Naive thymus-derived CD8-positive, alpha-beta T cell (primary cell): ENCODE measurements around the gene FKBP1A. TPM values are rescaled to one million over a fixed set of nuclear protein-coding genes. Genes with fewer than 3 reads are reported as not detected.

Source experiments
- ATAC-seq, 2 donors: fragments of 150-1000 bp; cut with Tn5 transposase in 1 of 2; sonication (Bioruptor Pico), chemical (Tn5 transposase) in 1 of 2; 1 replicate in 1 of 2; 2 replicates in 1 of 2; pipeline ENCODE4 v1.10.0; 2021; ENCODE audit warnings: mild to moderate bottlenecking in 2 of 2, moderate library complexity in 2 of 2
- POLR2A ChIA-PET: fragments of 350-600 bp; sonication (Branson Sonifier 250); formaldehyde crosslinking; loops from one replicate; lab custom pipeline; 2021; ENCODE audit warnings: antibody characterized with exemption; lab: Charles Lee
- DNase-seq, 10 donors: peaks; one replicate each; pipeline versions ENCODE4 v3.0.0 to v3.0.0-alpha.2; 2020 to 2022
- H3K27ac Mint-ChIP-seq, 10 donors: one replicate each; pipeline ENCODE4 v1.8.0; 2020 to 2022; ENCODE audit warnings: mild to moderate bottlenecking in 10 of 10, mixed read lengths in 10 of 10, moderate library complexity in 4 of 10, inconsistent platforms in 1 of 10
- H3K27me3 Mint-ChIP-seq, 5 donors: one replicate each; pipeline ENCODE4 v1.8.0; 2021 to 2022; ENCODE audit warnings: mixed read lengths in 5 of 5
- H3K36me3 Mint-ChIP-seq, 3 donors: one replicate each; pipeline ENCODE4 v1.8.0; 2020 to 2022; ENCODE audit warnings: mixed read lengths in 3 of 3, mild to moderate bottlenecking in 2 of 3, inconsistent platforms in 1 of 3
- H3K4me1 Mint-ChIP-seq, 4 donors: one replicate each; pipeline ENCODE4 v1.8.0; 2021 to 2022; ENCODE audit warnings: mixed read lengths in 4 of 4
- H3K4me3 Mint-ChIP-seq, 10 donors: one replicate each; pipeline ENCODE4 v1.8.0; 2020 to 2022; ENCODE audit warnings: mild to moderate bottlenecking in 10 of 10, mixed read lengths in 10 of 10, moderate library complexity in 6 of 10, inconsistent platforms in 1 of 10
- H3K9me3 Mint-ChIP-seq, 9 donors: one replicate each; pipeline ENCODE4 v1.8.0; 2020 to 2022; ENCODE audit warnings: mixed read lengths in 9 of 9, mild to moderate bottlenecking in 3 of 9, inconsistent platforms in 1 of 9, moderate library complexity in 1 of 9
- polyA plus RNA-seq, 3 donors: library from polyadenylated mRNA; unstranded; fragments of 300-500 nt; fragmentation: Illumina TruSeq; gene quantifications; one replicate each; pipeline ENCODE4 v1.2.3, GENCODE V29; 2021
- total RNA-seq, 8 experiments: library from RNA in 2 of 8; stranded (reverse) in 2 of 8; gene quantifications; one replicate each; pipeline ENCODE4 v1.2.3 and lab custom pipeline; 2021 to 2026

Gene FKBP1A
- total and polyA plus RNA-seq, 5 experiments from 2014 or later = 47.2 to 79.4 (median 50.4) TPM

DNA sequence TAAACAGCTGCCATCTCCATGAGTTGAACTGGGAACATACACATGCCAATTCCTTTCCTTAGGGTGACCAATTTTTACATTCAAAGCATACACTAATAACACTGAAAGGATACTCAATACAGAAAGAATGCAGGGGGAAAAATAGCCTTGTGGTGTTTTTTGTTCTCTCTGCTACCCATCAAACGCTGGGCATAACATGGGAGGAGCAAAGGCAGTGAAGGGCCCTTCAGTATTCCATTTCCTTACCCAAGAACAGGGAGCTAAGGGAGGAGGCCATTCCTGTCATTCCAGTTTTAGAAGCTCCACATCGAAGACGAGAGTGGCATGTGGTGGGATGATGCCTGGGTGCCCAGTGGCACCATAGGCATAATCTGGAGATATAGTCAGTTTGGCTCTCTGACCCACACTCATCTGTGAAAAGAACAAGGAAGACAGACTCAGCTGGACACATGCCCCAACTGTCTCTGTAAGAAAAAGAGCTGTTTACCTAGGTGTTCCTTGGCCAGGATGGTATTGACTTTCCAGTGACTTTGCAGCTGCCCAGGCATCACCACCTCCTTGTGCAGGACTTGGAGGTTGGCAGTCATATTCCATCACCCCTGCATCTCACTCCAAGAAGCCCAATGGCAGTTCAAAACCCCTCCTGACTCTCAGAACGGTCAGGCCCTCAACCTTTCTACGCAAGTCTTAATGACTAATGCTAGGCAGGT lies 20.9 kb downstream of the FKBP1A start:
- POLR2A ChIA-PET = interaction anchor here (1.4 kb wide), 1 partner anchor 17 kb away, joined by 6 read pairs; no protein-coding TSS in a partner anchor
- ATAC-seq (no peak), DNase-seq (no peak)
- no peaks in the 10 kb centered on the region for H3K9me3 Mint-ChIP-seq
- peaks cover 0 to 86% (median 21%) of the 10 kb centered on the region in 3 donors for H3K36me3 Mint-ChIP-seq
- H3K4me1 Mint-ChIP-seq = peaks cover 29 to 56% (median 50%) of the 10 kb centered on the region in 4 donors
- no peak overlapping the region for H3K4me3 Mint-ChIP-seq
- peak overlapping the region; percentile 15 to 80 (median 56) for H3K27ac Mint-ChIP-seq
- no peaks in the 10 kb centered on the region for H3K27me3 Mint-ChIP-seq

DNA sequence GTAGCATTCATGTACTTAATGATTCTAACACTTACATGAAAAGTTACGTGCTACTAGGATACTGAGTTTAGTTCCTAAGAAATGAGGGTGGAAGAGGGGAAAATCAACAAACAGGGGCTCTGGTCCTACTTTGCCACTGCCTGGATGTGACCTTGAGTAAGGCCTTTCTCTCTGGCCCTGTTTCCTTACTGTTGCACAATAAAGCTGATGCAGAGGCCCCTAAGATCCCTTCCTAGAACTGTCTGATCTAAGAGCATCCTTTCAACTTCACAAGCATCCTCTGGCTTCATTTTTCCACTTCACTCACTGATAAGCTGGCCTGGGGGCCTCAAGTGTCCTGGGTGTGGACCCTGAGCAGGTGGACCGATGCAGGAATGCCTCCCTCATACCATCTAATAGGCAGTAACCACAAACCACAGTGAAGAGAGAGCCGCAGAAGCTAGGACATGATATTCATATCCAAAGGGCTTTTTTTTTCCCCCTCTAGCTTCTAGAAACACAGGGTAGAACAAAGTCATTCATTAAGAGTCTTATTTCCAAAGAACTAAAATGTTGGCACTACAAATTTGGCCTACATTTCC lies 21.6 kb downstream of the FKBP1A start:
- no peak overlapping the region for H3K4me3 Mint-ChIP-seq
- DNase-seq (no peak), ATAC-seq (no peak)
- peaks cover 24 to 49% (median 44%) of the 10 kb centered on the region in 4 donors for H3K4me1 Mint-ChIP-seq
- no peaks in the 10 kb centered on the region for H3K9me3 Mint-ChIP-seq
- peaks cover 0 to 87% (median 21%) of the 10 kb centered on the region in 3 donors for H3K36me3 Mint-ChIP-seq
- H3K27ac Mint-ChIP-seq = peak overlapping the region; percentile 29 to 80 (median 62)
- H3K27me3 Mint-ChIP-seq = no peaks in the 10 kb centered on the region
- POLR2A ChIA-PET = interaction anchor here (1.4 kb wide), 1 partner anchor 18 kb away, joined by 6 read pairs; no protein-coding TSS in a partner anchor

DNA sequence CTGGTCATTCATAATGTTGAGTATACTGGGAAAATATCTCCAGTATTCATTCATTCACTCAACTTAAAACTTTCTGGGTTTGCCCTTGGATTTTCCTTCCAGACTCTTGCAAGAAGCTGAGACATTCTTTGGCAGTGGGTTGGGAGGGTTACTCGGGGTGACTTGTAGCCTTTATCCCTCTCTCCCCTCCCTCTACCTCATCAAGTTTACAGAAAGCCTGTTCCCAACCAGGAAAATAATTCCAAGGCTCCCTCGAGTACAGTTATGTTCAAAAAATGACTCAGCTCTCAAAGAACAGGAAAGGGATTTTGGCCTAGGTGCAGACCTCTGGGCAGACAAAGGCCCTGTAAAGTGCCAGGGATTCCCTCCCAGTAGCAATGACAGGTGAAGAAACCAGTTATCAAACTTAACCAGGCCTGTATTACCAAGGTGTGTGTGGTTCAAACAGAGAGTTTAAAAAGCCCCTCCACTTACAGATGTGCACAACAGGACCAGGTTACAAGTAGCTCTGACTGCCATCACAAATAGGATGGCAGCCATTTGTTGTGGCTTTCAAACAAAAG lies 22.2 kb downstream of the FKBP1A start:
- Mint-ChIP-seq H3K27me3 (no peaks in the 10 kb centered on the region), H3K4me1 (peaks cover 17 to 44% (median 37%) of the 10 kb centered on the region in 4 donors), H3K36me3 (peaks cover 0 to 80% (median 21%) of the 10 kb centered on the region in 3 donors), H3K9me3 (no peaks in the 10 kb centered on the region), H3K27ac (peak overlapping the region in 5 of 10 donors; percentile 19 to 82 (median 63)), H3K4me3 (no peak overlapping the region)
- DNase-seq (no peak), ATAC-seq (no peak)
- POLR2A ChIA-PET = interaction anchor here (0.6 to 1.4 kb wide), 2 partner anchors 18 to 56 kb away, joined by 5 to 6 read pairs; no protein-coding TSS in a partner anchor

DNA sequence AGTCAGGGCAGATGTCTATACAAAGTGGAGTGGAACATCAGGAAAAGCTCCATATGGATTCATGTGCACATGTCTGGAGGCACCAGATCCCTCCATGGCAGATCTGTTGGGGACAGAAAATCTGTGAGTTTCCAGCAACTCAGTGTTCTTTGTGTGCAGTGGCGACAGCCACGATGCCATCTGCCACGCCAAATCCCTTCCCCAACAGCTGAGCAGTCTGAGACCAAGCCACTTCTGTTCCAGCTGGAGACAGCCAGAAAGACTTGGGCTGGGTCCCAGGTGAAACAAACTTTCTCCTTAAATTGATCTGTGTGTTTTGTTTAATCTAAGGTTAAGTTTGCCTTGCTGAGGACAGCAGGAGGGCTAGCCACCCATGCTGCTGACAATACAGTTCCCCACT lies 22.9 kb downstream of the FKBP1A start:
- Mint-ChIP-seq H3K4me3 (no peak overlapping the region), H3K27ac (peak overlapping the region in 5 of 10 donors; percentile 39 to 87 (median 57)), H3K36me3 (peaks cover 4 to 78% (median 27%) of the 10 kb centered on the region in 3 donors), H3K9me3 (peaks cover 0 to 4% (median 0%) of the 10 kb centered on the region in 9 donors), H3K4me1 (peaks cover 16 to 46% (median 36%) of the 10 kb centered on the region in 4 donors), H3K27me3 (no peaks in the 10 kb centered on the region)
- DNase-seq (no peak), ATAC-seq (no peak)
- POLR2A ChIA-PET = interaction anchor here (0.6 kb wide), 1 partner anchor 55 kb away, joined by 5 read pairs; no protein-coding TSS in a partner anchor

DNA sequence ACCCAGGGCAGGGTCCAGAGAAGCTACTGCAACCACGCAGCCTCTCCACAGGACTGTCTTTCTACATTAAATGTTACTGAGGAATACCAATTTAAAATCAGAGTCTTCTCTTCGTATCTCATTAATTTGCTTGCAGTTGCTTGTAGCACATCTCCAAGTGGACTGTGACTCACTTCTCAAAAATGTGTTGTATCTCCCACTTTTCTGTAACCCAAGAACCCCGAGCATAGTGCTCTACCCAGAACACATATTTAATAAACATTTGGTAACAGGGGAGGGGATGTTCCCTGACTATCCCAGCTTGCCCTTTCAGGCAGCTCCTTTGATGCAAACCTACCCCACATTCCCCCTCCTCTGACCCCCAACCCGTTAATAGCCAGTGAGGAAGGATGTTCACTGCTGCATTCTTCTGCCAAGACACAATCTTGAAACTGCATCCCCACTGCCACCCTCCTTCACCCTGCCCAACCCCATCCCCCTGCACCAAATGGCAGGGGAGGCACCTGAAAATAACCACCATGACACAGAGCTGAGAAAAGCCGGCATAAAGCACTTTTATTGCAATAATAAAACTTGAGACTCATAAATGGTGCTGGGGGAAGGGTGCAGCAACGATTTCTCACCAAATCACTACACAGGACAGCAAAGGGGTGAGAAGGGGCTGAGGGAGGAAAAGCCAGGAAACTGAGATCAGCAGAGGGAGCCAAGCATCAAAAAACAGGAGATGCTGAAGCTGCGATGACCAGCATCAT lies 24.2 kb downstream of the FKBP1A start:
- Mint-ChIP-seq H3K4me1 (peaks cover 16 to 55% (median 39%) of the 10 kb centered on the region in 4 donors), H3K27me3 (no peaks in the 10 kb centered on the region), H3K36me3 (peaks cover 4 to 66% (median 28%) of the 10 kb centered on the region in 3 donors), H3K4me3 (no peak overlapping the region), H3K27ac (peak overlapping the region; percentile 15 to 85 (median 62)), H3K9me3 (peaks cover 0 to 4% (median 0%) of the 10 kb centered on the region in 9 donors)
- no peak for ATAC-seq
- DNase-seq = no peak
- POLR2A ChIA-PET = no interaction called here

DNA sequence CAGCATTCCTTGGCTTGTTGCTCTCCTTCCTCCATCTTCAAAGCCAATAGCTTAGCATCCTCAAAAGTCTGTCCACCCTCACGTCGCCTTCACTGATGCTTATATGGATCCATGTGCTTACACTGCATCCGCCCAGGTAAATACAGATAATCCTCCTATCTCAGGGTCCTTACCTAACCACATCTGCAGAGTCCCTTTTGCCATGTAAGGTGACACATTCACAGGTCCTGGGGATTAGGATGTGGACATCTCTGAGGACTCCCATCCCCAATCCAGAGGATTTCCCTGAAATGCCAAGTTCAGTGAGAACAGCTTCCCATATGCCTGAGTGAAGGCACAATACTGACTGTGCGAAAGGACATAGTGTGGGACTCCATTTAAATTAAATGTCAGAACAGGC lies 25.4 kb downstream of the FKBP1A start:
- H3K9me3 Mint-ChIP-seq = peaks cover 0 to 4% (median 0%) of the 10 kb centered on the region in 9 donors
- peak overlapping the region in 4 of 10 donors; percentile 6 to 35 (median 28) for H3K27ac Mint-ChIP-seq
- DNase-seq = no peak
- no peak overlapping the region for H3K4me3 Mint-ChIP-seq
- H3K4me1 Mint-ChIP-seq = peaks cover 24 to 56% (median 42%) of the 10 kb centered on the region in 4 donors
- ATAC-seq = no peak
- POLR2A ChIA-PET = no interaction called here
- H3K36me3 Mint-ChIP-seq = peaks cover 4 to 60% (median 22%) of the 10 kb centered on the region in 3 donors
- no peaks in the 10 kb centered on the region for H3K27me3 Mint-ChIP-seq

DNA sequence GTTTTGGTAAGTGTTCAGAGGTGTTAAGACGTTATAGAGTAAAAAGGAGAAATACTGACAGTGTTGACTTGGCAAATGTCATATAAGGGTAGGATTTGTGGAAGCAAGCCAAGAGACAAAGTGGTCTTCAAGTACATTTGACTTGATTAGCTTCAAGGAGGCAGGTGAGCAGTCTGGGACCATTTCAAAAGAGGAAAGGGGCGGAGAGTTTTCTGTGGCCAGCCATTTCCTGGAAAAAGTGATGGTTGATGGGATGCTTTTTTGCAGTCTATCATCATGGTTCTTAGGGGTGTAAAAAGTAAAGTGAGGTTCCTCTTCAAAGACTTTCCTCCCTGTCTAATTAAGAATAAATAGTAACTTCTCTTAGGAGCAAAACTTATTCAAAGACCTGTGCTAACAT lies 28.7 kb downstream of the FKBP1A start:
- Mint-ChIP-seq H3K9me3 (peaks cover 0 to 4% (median 0%) of the 10 kb centered on the region in 9 donors), H3K27me3 (no peaks in the 10 kb centered on the region), H3K27ac (peak overlapping the region; percentile 33 to 91 (median 78)), H3K4me1 (peaks cover 32 to 68% (median 43%) of the 10 kb centered on the region in 4 donors), H3K4me3 (peak overlapping the region; percentile 20 to 81 (median 64)), H3K36me3 (peaks cover 4 to 62% (median 41%) of the 10 kb centered on the region in 3 donors)
- ATAC-seq (peak; percentile 58 to 65), DNase-seq (peak in 4 of 10 donors; percentile 11 to 17 (median 14))
- POLR2A ChIA-PET = no interaction called here

DNA sequence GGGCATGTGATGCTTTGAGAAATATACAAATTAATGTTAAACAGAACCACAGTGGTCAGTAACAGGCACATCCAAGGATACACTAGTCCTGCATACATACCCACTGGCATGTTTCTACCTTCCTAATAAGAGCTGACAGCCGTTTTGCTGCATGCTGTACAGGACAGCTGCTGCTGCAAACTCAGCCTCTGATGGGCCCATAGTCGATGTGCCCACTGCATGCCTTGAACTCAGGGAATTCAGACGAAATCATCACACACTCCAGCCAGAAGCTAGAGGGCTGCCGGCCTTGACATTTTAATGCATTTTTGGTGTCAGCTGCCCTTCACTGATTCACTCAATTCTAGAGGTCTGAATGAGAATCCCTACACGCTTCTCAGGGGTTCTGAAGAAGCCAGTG lies 29.3 kb downstream of the FKBP1A start:
- H3K27ac Mint-ChIP-seq = peak overlapping the region; percentile 33 to 91 (median 78)
- H3K4me3 Mint-ChIP-seq = peak overlapping the region in 8 of 10 donors; percentile 34 to 81 (median 70)
- H3K36me3 Mint-ChIP-seq = peaks cover 4 to 59% (median 41%) of the 10 kb centered on the region in 3 donors
- ATAC-seq = peak in 1 of 2 donors; percentile 19
- no peak for DNase-seq
- H3K9me3 Mint-ChIP-seq = peaks cover 0 to 4% (median 0%) of the 10 kb centered on the region in 9 donors
- peaks cover 34 to 68% (median 49%) of the 10 kb centered on the region in 4 donors for H3K4me1 Mint-ChIP-seq
- POLR2A ChIA-PET = no interaction called here
- H3K27me3 Mint-ChIP-seq = no peaks in the 10 kb centered on the region

DNA sequence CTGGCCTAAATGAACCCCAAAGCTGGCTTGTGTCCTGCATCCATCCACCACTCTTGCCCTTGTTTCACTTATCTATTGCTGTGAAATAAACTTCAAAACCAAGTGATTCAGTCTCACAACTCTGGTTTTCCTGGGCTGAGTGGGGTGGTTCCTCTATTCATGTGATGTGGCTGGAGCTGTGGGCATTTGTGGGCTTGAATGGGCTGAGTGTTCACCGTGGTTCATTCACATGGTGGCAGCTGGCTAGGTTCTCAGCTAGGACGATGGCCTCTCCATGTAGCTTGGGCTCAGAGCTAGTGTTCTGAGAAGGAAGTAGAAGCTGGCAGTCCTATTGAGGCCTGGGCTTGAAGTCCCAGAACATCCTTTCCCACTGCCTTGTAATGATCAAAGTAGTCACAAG lies 30.4 kb downstream of the FKBP1A start:
- H3K9me3 Mint-ChIP-seq = peaks cover 0 to 4% (median 0%) of the 10 kb centered on the region in 9 donors
- POLR2A ChIA-PET = interaction anchor here (0.9 kb wide), 1 partner anchor 29 kb away, joined by 3 read pairs; no protein-coding TSS in a partner anchor
- peak overlapping the region in 9 of 10 donors; percentile 55 to 91 (median 80) for H3K27ac Mint-ChIP-seq
- no peaks in the 10 kb centered on the region for H3K27me3 Mint-ChIP-seq
- ATAC-seq (no peak), DNase-seq (no peak)
- peaks cover 38 to 76% (median 59%) of the 10 kb centered on the region in 4 donors for H3K4me1 Mint-ChIP-seq
- H3K4me3 Mint-ChIP-seq = peak overlapping the region in 1 of 10 donors; percentile 23
- H3K36me3 Mint-ChIP-seq = peaks cover 4 to 57% (median 37%) of the 10 kb centered on the region in 3 donors

DNA sequence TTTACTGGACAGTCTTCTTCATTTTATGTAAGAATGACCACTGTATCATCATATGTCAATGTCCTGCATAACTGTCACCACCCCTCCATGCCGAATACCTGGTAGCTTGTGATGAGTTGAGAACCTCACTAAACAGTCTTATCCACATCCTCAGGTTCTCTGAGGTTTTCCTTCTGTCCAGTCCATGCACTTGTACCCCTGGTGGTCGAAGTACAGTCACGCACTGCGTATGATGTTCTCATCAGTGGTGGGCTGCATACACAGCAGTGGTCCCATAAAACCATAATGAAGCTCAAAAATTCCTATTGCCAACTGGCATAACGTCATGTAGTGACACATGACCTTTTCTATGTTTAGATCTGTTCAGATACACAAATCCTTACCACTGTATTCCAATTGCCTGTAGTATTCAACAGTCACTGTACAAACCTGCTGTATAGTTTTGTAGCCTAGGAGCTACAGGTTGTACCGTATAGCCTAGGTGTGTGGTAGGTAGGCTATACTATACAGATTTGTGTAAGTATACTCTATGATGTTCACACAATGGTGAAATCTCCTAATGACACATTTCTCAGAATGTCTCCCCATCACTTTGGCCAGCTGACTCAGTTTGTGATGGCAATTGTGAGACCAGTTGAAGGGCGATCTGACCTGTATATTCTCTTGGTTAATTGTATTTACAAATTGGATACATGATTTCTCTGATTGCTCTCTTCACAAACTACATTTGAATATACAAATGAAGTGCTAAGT lies 32.6 kb downstream of the FKBP1A start:
- Mint-ChIP-seq H3K9me3 (peaks cover 0 to 2% (median 0%) of the 10 kb centered on the region in 9 donors), H3K27me3 (no peaks in the 10 kb centered on the region), H3K27ac (peak overlapping the region in 2 of 10 donors; percentile 19 to 32), H3K36me3 (peaks cover 5 to 63% (median 34%) of the 10 kb centered on the region in 3 donors), H3K4me3 (no peak overlapping the region), H3K4me1 (peaks cover 37 to 71% (median 64%) of the 10 kb centered on the region in 4 donors)
- POLR2A ChIA-PET = interaction anchor here (0.9 kb wide), 1 partner anchor 23 kb away, joined by 4 read pairs; no protein-coding TSS in a partner anchor
- ATAC-seq = no peak
- no peak for DNase-seq
